ENCODE results near the gene OR51I2.

DNA sequence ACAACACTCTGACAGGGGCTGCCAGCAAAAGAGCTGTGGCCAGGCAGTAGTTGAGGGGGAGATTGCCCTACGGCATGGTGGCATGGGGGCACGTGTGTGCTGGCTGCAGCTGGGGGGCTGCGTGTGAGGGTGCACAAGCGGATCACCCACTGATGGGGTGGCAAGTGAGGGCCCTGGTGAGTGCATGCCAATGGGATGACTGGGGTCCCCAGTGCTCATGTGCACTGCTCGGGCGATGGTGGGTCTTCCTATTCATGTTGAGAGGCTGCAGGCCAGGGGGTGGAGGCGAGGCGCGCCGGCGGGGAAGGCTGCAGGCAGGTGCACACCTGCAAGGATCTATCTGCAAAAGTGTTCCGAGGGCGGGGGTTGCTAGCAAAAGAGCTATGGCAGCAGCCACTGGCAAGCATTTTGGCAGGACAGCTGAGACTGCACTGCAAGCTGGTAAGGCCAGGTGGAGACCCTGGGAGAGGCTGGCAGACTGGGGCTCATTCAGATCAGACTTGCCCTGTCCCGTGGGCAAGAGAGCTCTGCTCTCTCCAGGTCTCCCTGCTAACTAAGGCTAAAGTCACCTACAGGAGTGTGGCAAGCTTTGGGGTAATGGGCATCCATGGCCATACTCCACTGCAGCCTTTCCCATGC, 12.0 kb downstream of the OR51I2 start:
- TF ChIP-seq CTCF (conservative IDR thresholded peaks at IDR 0.05; ENCODE audit: low read length) (no peak), EZH2phosphoT487 (IDR thresholded peaks at IDR 0.05; ENCODE audit: borderline replicate concordance, low read depth, low read length) (no peak)
